HCT116 (cell line): Measurements from ENCODE around the gene NLN. TPM values are rescaled to one million over a fixed set of nuclear protein-coding genes. Genes with fewer than 3 reads are reported as not detected.

ENCODE experiments used
- ATAC-seq: fragments of 200-7000 bp; cut with Tn5 transposase; 2 replicates; pipeline ENCODE4 v1.9.1; 2020; ENCODE audit warnings: mild to moderate bottlenecking, moderate library complexity
- BruUV-seq: library from RNA; stranded (reverse); fragments of 400-500 nt; replicated peaks from 2 replicates; lab custom pipeline; 2021; lab: Mats Ljungman, UMichigan
- CTCF ChIA-PET: fragments of 300-600 bp; sonication (Branson Sonifier 250); formaldehyde crosslinking; loops from one replicate; lab custom pipeline; 2021; ENCODE audit warnings: antibody characterized with exemption; lab: Charles Lee
- POLR2A ChIA-PET: fragments of 300-600, 350-600 bp; sonication (Branson Sonifier 250); formaldehyde crosslinking; loops from one replicate; lab custom pipeline; 2021; ENCODE audit warnings: antibody characterized with exemption; lab: Charles Lee
- RAD21 ChIA-PET, 2 experiments: fragments of 300-600 bp; sonication (Branson Sonifier 250); formaldehyde crosslinking; loops; one replicate each; lab custom pipeline; 2023; ENCODE audit warnings: low total read pairs in 2 of 2; ENCODE audit not compliant: uncharacterized antibody in 2 of 2, unreplicated experiment in 2 of 2, low non-redundant PET in 1 of 2; lab: Charles Lee
- DNase-seq: peaks from one replicate; pipeline ENCODE4 v3.0.0-alpha.2; 2010; ENCODE audit warnings: low read depth, low spot score
- H2AFZ ChIP-seq: fragments of 200-600 bp; shearing (Covaris generic), sonication (generic); 2 replicates; pipeline ENCODE4 v1.6.1; 2017; ENCODE audit warnings: low read depth, mixed run types, mixed read lengths, antibody characterized with exemption, low read length; ENCODE audit not compliant: poor library complexity, severe bottlenecking
- H3K27ac ChIP-seq: 2 replicates; pipeline ENCODE4 v1.5.1; 2012; ENCODE audit warnings: low read depth, low read length
- H3K27me3 ChIP-seq: fragments of 200-600 bp; sonication (generic); 2 replicates; pipeline ENCODE4 v1.6.1; 2016; ENCODE audit warnings: mixed run types, low read length, mixed read lengths; ENCODE audit not compliant: insufficient read depth
- H3K36me3 ChIP-seq, 2 experiments: fragments of 200-500 bp in 1 of 2; fragments of 200-600 bp in 1 of 2; sonication (Bioruptor generic) in 1 of 2; sonication (generic) in 1 of 2; 2 replicates each; pipeline versions ENCODE4 v1.5.1 to v1.6.1; 2014 to 2016; ENCODE audit warnings: low read length in 2 of 2, inconsistent platforms in 1 of 2, mixed read lengths in 1 of 2, mixed run types in 1 of 2; ENCODE audit not compliant: insufficient read depth in 2 of 2, control insufficient read depth in 1 of 2
- H3K4me1 ChIP-seq, 2 experiments: fragments of 200-600 bp in 1 of 2; sonication (generic) in 1 of 2; 2 replicates each; pipeline versions ENCODE4 v1.5.1 to v1.6.1; 2012 to 2017; ENCODE audit warnings: low read length in 2 of 2, inconsistent platforms in 1 of 2, mild to moderate bottlenecking in 1 of 2, mixed read lengths in 1 of 2, mixed run types in 1 of 2, moderate library complexity in 1 of 2; ENCODE audit not compliant: insufficient read depth in 2 of 2, control insufficient read depth in 1 of 2
- H3K4me2 ChIP-seq: fragments of 200-600 bp; sonication (generic); 2 replicates; pipeline ENCODE4 v1.6.1; 2017; ENCODE audit warnings: mixed run types, low read length, mixed read lengths
- H3K4me3 ChIP-seq, 2 experiments: fragments of 200-600 bp in 1 of 2; sonication (generic) in 1 of 2; replicated peaks in 1 of 2; 2 replicates each; pipeline ENCODE4 v1.5.1; 2011 to 2016; ENCODE audit warnings: low read length in 2 of 2, control low read depth in 1 of 2, low read depth in 1 of 2, mild to moderate bottlenecking in 1 of 2, mixed read lengths in 1 of 2, mixed run types in 1 of 2
- H3K79me2 ChIP-seq: fragments of 200-600 bp; sonication (generic); 2 replicates; pipeline ENCODE4 v1.6.1; 2017; ENCODE audit warnings: mild to moderate bottlenecking, mixed run types, low read length, moderate library complexity, mixed read lengths; ENCODE audit not compliant: insufficient read depth
- H3K9ac ChIP-seq: fragments of 200-600 bp; sonication (generic); 2 replicates; pipeline ENCODE4 v1.6.1; 2016; ENCODE audit warnings: low read length, mixed read lengths
- H3K9me2 ChIP-seq: fragments of 200-600 bp; sonication (generic), shearing (Covaris generic); 2 replicates; pipeline ENCODE4 v1.6.1; 2017; ENCODE audit warnings: mixed run types, mild to moderate bottlenecking, moderate library complexity; ENCODE audit not compliant: insufficient read depth
- H3K9me3 ChIP-seq, 2 experiments: fragments of 200-500 bp in 1 of 2; fragments of 200-600 bp in 1 of 2; sonication (Bioruptor generic) in 1 of 2; sonication (generic) in 1 of 2; 2 replicates each; pipeline ENCODE4 v1.6.1; 2014 to 2017; ENCODE audit warnings: low read length in 2 of 2, mixed read lengths in 2 of 2, inconsistent platforms in 1 of 2, low read depth in 1 of 2, mild to moderate bottlenecking in 1 of 2, mixed run types in 1 of 2, moderate library complexity in 1 of 2; ENCODE audit not compliant: control insufficient read depth in 1 of 2, insufficient read depth in 1 of 2
- H4K20me1 ChIP-seq: fragments of 200-600 bp; sonication (generic), shearing (Covaris generic); 2 replicates; pipeline ENCODE4 v1.6.1; 2017; ENCODE audit warnings: mixed run types, mild to moderate bottlenecking, moderate library complexity; ENCODE audit not compliant: insufficient read depth
- CEBPB ChIP-seq: IDR thresholded peaks from 2 replicates; pipeline ENCODE4 v1.6.1; 2012; ENCODE audit warnings: low read depth
- CTCF ChIP-seq, 3 experiments: fragments of 200-600 bp in 1 of 3; sonication (generic) in 1 of 3; IDR thresholded peaks in 2 of 3; conservative IDR thresholded peaks in 1 of 3; 2 replicates each; pipeline ENCODE4 v1.5.1; 2012 to 2017; ENCODE audit warnings: low read depth in 2 of 3, low read length in 2 of 3, antibody characterized with exemption in 1 of 3, borderline replicate concordance in 1 of 3, control low read depth in 1 of 3, mild to moderate bottlenecking in 1 of 3, mixed read lengths in 1 of 3, mixed run types in 1 of 3, moderate library complexity in 1 of 3; ENCODE audit not compliant: insufficient read depth in 1 of 3
- ELF1 ChIP-seq: IDR thresholded peaks from 2 replicates; pipeline ENCODE4 v1.6.1; 2012; ENCODE audit warnings: low read depth, borderline replicate concordance
- MAX ChIP-seq: IDR thresholded peaks from 2 replicates; pipeline ENCODE4 v1.6.1; 2012
- POLR2AphosphoS5 ChIP-seq: IDR thresholded peaks from 2 replicates; pipeline ENCODE4 v1.6.1; 2011; ENCODE audit warnings: mild to moderate bottlenecking, low read depth, low read length, moderate library complexity
- REST ChIP-seq: IDR thresholded peaks from 2 replicates; pipeline ENCODE4 v1.6.1; 2012; ENCODE audit warnings: low read depth
- SP1 ChIP-seq: IDR thresholded peaks from 2 replicates; pipeline ENCODE4 v1.6.1; 2012; ENCODE audit warnings: low read depth
- ZNF274 ChIP-seq: fragments of 200-500 bp; sonication (Bioruptor generic); IDR thresholded peaks from 2 replicates; pipeline ENCODE4 v1.6.1; 2014; ENCODE audit warnings: mild to moderate bottlenecking, low read depth, low read length, inconsistent platforms
- intact Hi-C: fragments of 100-400 bp; cut with micrococcal nuclease; formaldehyde crosslinking; loops from 2 replicates; pipeline ENCODE4 v1.10.0; 2022
- total RNA-seq: library from RNA; stranded (reverse); gene quantifications from one replicate; pipeline ENCODE4 v1.2.1, GENCODE V29; 2021; ENCODE audit not compliant: unreplicated experiment

NLN gene
- total RNA-seq, 1 experiment from 2014 or later: 67.6 TPM

- Histone ChIP-seq H3K79me2 (no peaks in the 10 kb centered on the region), H3K27me3 (no peaks in the 10 kb centered on the region), H3K4me1 (peaks cover 66 to 78% of the 10 kb centered on the region in 2 experiments), H4K20me1 (no peaks in the 10 kb centered on the region), H3K9ac (peak overlapping the region; percentile 30), H3K9me2 (no peaks in the 10 kb centered on the region), H2AFZ (no peak overlapping the region), H3K4me2 (peak overlapping the region; percentile 81), H3K36me3 (no peaks in the 10 kb centered on the region; a peak in 1 of 4 replicates), H3K4me3 (peak overlapping the region in 1 of 2 experiments; percentile 45; a peak in 2 of 4 replicates), H3K9me3 (no peaks in the 10 kb centered on the region), H3K27ac (peak overlapping the region; percentile 81)
- no TSS peak for BruUV-seq
- intact Hi-C loops: no loop called here
- ChIA-PET RAD21 (no interaction called here), CTCF (interaction anchor here (0.6 kb wide), 1 partner anchor 113 kb away, joined by 3 read pairs; no protein-coding TSS in a partner anchor), POLR2A (no interaction called here)
- TF ChIP-seq POLR2AphosphoS5 (no peak), REST (no peak), ZNF274 (no peak), CTCF (IDR thresholded peaks at IDR 0.05 in 2 of 3, conservative IDR thresholded peaks at IDR 0.05 in 1 of 3; ENCODE audit: borderline replicate concordance in 1 of 3, insufficient read depth in 1 of 3, low read depth in 2 of 3, low read length in 2 of 3) (no peak), CEBPB (no peak), MAX (no peak), ELF1 (no peak), SP1 (0 out of 2 replicates have a peak, but pooled peaks have one; percentile 18)
- DNase-seq (peak; percentile 19), ATAC-seq (peak; percentile 42)
Observed at GRCh38 chr5:65811885-65812284, 89.9 kb downstream of the NLN start.
